CD4-positive, alpha-beta T cell treated with Interleukin-12 subunit alpha and Interleukin-12 subunit beta, for 1 hour (primary cell): ENCODE measurements around the gene ETV1.

Source experiments
- DNase-seq: peaks from one replicate; pipeline ENCODE4 v3.0.0-alpha.2; 2020

ETV1 gene

GRCh38 chr7:13989126-13989948 is at the start of gene ETV1:
Gene ETV1, minus strand, starts transcription at chr7:13989666. Its CDS starts 614 bp downstream, at chr7:13989052.
- DNase-seq = peak; percentile 16

- no peak for DNase-seq
Measured at GRCh38 chr7:14024406-14024805, 34.9 kb upstream of the ETV1 start.

GRCh38 chr7:14023838-14024237 is 34.4 kb upstream of the ETV1 start:
- DNase-seq = no peak

GRCh38 chr7:14023342-14023741 is 33.9 kb upstream of the ETV1 start:
- DNase-seq = no peak

GRCh38 chr7:14021069-14021468 is 31.6 kb upstream of the ETV1 start:
- DNase-seq = no peak

- DNase-seq = no peak
Measured at GRCh38 chr7:14020339-14020900, 31.0 kb upstream of the ETV1 start.

GRCh38 chr7:14018751-14019150 is 29.3 kb upstream of the ETV1 start:
- no peak for DNase-seq

GRCh38 chr7:14016950-14017349 is 27.5 kb upstream of the ETV1 start:
- no peak for DNase-seq

GRCh38 chr7:14013898-14014297 is 24.4 kb upstream of the ETV1 start:
- no peak for DNase-seq

GRCh38 chr7:14009453-14010418 is 20.3 kb upstream of the ETV1 start:
- no peak for DNase-seq

- DNase-seq = no peak
Measured at GRCh38 chr7:14001139-14001538, 11.7 kb upstream of the ETV1 start.

GRCh38 chr7:14000247-14000646 is 10.8 kb upstream of the ETV1 start:
- DNase-seq = no peak

- no peak for DNase-seq
Measured at GRCh38 chr7:13998866-13999265, 9.4 kb upstream of the ETV1 start.

- DNase-seq = no peak
Measured at GRCh38 chr7:13992596-13992964, 3.1 kb upstream of the ETV1 start.

- DNase-seq = no peak
Measured at GRCh38 chr7:13991791-13992595, 2.5 kb upstream of the ETV1 start.

- peak; percentile 75 for DNase-seq
Measured at GRCh38 chr7:13990984-13991790, 1.7 kb upstream of the ETV1 start.

GRCh38 chr7:13990319-13990983 is 985 bp upstream of the ETV1 start:
- DNase-seq = peak; percentile 28

GRCh38 chr7:13989949-13990305 is 461 bp upstream of the ETV1 start:
- DNase-seq = no peak

GRCh38 chr7:13988731-13989125 is 738 bp downstream of the ETV1 start:
- DNase-seq = no peak

GRCh38 chr7:13988065-13988464 is 1.4 kb downstream of the ETV1 start:
- no peak for DNase-seq

GRCh38 chr7:13987395-13987794 is 2.1 kb downstream of the ETV1 start:
- DNase-seq = no peak
